NCI-H524 treated with DMSO at 0.1 percent for 48 hours (cell line): ENCODE measurements around the gene AMOTL2.

Experiments used
- DNase-seq: peaks from one replicate; lab custom pipeline; 2025; lab: John Stamatoyannopoulos, UW

The AMOTL2 gene

DNA sequence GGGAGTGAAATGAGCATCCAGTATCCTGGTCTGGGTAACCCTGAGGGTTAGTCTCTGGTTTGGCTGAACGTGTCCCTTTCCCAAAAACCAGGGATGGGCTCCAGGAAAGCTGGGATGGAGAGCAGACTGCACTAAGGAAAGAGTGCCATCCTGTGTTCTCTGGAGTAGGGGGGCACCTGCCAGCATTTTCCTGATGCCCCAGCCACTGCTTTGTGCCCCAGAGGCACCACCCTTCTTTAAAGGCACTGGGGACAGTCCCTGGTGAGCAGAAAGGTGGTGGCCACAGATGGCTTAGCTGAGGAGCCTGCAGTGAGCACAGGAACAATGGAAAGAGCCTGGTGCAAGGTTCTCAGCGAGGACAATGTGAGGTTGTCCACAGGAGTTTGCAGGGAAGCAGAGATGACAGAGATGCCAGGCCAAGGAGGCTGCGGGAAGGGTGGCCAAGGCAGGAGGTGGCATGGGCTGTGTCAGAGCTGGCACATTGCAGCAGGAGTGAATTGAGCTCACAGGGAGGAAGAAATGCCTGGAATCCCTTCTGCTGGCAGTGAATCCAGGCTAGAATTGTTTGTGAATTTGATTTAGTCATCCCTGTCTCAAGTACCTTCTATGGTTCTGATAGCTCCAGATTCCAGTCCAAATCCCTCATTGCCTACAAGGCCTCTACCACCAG is 39.9 kb downstream of the AMOTL2 start:
- no peak for DNase-seq

DNA sequence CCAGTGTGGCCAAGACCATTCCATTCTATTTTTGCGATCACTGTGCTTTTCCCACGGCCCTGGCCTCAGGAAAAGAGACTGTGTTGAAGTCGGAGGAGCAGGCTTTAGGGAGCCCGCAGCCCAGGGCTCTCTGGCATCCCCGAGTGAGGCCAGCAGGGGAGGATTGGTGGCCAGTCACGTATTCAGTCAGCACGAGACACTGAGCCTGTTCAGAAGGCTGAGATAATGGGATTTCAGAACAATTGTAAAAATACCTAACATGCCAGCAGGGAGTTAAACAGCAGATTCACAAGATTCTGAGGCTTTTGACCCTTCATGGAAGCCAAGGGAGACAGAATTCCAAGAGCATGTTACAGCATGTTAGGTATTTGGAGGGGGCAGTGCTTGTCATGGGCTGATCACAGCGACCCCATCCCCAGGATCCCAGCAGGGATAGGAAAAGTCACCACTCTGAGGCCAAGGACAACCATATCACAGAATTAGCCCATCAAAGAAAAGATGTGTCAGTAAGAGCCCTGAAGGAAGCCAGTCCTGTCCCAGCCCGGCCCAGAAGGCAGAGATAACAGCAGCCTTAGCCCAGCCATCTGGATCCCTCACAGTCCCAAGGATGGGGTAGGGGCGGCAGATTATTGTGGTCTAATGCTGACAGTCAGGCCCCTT is 40.6 kb downstream of the AMOTL2 start:
- DNase-seq: no peak

DNA sequence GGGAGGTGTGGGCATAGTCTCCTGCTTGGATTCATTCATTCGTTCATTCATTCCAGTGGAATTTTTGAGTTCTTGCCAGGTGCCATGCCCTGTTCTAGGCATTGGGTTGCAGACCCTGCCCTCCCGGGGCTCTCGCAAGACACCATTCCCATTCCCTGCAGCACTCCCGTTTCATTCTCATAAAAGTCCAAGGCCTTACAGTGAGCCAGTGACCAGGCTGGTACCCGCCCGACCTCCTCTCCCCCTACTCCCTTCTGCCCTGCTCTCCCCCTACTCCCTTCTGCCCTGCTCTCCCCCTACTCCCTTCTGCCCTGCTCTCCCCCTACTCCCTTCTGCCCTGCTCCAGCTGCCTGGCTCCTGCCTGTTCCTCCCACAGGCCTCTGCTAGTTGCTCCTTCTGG is 41.9 kb downstream of the AMOTL2 start:
- DNase-seq: no peak

DNA sequence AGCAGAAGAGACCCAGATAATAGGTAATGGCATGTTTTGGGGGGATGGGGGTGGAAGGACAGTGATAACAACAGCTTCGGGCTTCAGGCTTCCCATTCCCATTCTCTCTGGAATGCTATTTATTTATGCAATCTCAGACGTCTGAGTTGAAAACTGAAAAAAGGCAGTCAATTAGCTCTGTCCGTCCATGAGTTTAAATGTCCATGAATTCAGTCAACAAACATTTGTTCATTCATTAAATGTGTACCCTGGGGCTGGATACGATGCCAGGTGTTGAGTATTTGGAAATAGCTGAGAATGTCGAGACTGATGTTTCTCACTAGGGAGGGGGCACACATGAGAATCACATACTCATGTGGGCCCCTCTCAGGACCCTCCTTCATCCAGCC is 42.4 kb downstream of the AMOTL2 start:
- no peak for DNase-seq

DNA sequence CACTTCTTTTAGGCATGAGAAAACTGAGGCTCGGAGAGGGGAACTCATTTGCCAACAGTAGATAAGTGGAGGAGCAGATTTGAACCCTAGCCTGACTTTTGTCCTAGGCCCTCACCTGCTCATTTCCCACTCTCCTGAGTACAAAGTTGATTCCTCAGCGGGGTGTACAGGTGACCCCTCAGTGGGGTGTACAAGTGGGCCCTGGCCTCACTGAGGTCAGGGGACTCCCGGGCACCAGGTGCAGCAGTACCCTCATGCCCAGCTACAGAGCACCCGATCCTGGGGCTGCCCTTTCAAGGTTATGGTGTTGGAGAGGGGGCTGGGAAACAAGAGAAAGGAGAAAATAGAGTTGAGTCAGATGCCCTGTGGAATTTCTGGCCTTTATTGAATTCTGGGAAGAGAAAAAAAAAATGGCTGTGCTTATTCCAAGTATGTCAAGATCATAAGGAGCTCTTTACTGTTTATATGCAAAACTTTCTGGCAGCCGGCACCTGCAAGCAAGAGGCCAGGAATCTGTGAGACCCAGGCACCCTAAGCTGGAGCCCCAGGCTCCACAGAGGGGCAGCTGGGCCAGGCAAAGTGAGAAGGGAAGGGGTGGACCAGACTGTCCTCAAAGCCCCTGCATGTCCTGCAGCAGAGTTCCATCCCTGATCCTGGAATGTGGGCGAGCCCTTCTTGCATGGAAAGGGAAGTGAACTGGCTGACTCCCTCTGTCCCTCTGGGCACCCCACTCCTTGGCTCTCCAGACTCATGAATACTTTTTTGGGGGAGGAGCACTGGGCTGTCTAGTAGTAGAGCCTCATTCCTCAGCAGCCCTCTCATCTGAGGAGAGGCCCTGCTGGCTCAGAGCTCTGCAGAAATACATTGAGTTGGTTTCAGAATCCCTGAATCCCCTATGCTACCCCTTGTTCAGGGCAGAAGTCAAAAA is 43.1 kb downstream of the AMOTL2 start:
- DNase-seq: no peak

DNA sequence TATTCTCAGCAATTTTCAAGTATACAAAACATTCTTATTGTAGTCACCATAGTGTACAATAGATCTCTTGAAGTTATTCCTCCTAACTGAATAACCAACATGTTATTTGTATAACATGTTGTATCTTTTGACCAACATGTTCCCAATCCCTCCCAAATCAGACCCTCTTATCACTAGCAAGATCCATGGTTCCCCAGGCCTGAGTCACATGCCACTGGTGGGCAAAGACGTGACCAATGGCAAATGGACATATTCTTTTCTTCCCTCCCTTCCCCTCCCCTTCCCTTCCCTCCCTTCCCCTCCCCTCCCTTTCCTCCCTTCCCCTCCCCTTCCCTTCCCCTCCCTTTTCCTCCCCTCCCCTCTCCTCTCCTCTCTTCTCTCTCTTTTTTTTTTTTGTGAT is 45.4 kb downstream of the AMOTL2 start:
- DNase-seq: no peak

DNA sequence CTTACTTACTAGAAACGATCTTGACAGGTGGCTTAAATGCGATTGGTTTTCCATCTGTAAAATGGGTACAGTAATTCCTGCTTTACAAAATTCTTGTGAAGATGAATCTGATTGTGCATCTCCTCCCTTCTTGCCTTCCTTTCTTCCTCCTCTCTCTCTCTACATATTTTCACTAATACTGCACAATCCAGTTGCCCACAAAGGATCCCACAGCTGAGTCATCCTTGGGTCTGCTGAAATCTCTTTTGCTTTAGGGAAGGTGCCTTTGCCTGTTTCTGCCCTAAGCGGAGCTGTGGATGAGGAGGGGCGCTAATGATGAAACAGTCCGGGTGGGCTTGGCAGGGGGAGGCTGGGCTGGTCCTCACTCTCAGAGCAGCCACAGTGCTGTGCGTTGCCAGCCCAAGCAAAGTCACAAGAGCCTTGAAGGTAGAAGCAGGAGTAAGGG is 46.1 kb downstream of the AMOTL2 start:
- no peak for DNase-seq

DNA sequence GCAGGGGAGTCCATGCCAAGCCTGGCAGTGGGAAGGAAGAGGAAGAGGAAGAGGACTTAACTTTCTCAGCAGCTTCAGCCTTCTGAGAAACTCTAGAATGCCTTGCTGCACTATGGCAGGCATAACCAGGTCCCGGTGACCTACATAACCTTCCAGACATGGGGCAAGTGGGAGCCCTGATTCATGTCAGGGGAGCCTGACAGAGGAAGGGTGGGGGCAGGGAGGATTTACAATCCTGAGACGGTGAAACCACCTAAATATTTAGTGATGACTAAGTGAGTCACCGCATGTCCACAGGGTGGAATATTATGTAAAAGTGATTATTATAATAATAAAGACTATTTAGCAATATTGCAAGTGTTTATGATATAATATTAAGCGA is 46.7 kb downstream of the AMOTL2 start:
- no peak for DNase-seq

DNA sequence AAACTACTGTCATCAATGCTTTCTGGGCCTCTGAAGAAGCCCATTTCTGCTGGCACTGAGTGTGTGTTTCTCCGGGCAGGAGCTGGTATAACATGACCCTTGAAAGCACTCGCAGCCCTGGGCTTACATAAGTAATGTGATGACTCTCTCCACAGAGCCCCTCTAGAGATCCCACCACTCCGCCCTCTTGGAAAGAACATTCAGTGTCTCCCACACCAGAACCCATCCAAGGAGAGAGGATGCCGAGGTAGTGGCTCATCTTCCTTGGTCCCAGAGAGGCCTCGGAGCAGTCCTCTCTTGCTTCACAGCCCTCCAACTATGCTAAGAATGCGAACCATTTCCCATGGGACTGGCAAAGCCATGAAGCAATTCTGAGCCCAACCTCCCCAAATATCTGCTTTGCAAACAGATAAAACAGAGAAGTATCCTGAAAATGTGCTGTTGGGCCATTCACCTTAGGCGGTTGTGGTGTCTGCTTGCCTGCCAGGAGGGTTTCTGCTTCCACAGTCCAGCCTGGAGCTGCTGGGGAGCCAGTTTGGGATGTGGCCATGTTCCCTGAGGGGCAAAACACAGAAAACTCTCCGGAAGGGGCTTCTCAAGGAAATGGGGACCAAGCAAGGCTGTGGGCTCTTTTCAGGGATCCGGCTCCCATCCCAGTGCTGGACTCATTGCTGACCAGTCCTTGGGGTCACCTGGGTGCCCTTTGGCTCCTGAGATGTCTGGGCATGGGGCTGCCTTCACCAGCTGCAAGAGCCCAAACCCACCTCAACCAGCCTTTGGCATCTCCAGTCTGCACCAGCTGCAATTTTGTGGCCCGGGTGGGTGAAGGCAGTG is 47.3 kb downstream of the AMOTL2 start:
- no peak for DNase-seq

DNA sequence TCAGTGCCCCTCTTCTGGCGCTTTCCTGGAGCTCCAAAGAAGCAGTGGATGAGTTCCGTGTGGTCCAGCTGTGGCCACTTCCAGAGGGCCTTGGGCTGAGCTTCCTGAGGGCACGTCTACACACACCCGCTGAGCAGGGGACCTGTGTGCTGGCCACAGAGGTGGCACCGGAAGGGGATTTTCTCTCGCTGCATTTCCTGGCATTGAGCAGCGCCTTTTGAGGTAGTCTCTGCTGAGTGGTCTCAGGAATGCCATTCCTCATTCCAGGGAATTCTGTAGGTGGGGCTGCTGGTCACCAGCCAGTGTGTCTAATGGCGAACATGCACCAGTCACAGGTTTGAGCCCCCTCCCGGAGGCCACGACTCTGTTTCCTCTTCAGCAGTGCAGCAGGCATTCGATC is 48.1 kb downstream of the AMOTL2 start:
- DNase-seq: no peak

DNA sequence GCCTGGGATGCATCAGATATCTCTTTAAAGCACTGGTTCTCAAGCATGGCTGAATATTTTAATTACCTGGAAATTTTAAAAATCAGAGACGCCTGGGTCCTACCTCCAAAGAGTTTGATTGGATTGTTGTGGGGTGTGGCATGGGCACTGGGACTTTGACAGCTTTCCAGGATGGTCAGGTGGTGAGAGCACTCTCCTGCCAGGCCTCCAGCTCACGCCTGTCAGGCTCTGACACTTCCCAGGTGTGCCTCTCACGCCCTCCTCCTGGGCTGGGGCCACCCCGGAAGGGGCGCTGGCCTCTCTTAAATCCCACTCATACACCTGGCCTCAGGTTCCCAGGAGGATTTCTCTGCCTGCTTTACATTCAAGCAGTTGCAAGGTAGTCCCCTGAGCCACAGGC is 48.5 kb downstream of the AMOTL2 start:
- DNase-seq: no peak

DNA sequence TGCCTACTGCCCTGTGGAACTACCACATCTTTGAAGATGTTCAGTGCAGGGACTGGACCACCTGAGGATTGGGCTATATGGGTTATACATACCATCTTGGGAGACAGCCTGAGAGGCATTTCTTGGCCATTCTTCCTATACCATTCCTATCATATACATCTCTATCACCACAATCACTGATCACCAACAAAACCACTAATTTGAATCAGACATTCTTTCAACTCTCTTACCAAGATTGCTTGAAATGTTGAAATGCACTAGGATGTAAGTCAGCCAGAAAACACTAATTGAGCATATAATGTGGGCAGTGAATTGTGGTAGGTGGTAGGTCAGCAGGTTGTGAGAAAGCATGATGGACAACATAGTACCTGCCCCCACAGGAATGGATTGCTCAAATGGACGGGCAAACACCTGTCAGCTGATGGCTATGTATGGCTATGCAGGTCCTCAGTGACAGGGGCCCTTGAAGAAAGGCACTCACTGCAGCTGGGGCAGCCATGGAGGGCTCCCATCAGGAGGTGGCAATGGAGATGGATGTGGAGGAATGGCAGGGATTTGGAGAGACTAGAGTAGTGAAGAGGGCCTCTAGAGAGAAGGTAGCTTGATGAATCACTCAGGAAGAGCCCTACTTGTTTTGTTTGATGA is 49.1 kb downstream of the AMOTL2 start:
- no peak for DNase-seq

DNA sequence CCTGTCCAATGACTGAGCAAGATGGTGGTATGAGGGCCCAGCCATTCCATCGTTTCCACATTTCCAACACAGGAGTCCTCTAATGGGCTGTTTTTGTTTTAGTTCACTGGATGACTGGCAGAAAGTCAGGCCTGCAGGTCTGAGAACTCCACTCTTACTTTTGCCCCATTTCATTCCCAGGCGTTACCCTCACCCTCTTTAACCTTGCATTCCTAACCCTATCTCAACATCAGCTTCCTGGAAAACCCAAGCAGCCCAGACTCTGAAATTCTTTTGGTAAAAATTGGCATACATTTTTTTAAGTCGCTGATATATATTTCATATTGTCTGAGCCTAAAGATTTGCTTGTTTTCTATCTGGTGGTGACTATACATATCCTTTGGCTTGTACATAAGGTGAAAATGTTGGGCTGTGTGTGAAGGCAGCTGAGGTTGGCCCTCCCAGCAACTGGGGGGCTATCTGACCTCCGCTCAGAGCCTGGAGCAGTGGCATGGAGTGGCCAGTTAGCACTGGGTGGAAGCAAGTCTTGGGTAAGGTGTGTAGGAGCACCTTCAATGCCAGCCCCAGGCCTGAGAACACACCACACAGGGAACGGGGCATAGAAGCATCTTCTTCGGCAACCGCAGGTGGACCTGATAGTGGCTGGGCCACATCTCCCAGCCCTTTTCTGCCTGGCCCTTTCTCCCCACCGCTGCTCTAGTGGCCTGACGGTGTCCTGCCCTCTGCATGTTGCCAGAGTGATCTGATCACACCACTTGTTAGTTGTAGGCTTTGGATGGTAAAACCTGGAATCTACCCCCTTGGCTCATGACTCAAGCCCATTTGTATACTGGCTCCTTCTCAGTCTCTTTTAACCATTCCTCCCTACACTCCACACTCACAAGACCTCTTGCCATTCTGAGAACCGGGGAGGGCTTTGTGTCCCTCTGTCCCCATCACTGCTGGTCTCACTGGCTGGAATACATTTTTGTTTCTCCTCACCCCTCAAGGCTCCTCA is 50.0 kb downstream of the AMOTL2 start:
- DNase-seq: no peak

DNA sequence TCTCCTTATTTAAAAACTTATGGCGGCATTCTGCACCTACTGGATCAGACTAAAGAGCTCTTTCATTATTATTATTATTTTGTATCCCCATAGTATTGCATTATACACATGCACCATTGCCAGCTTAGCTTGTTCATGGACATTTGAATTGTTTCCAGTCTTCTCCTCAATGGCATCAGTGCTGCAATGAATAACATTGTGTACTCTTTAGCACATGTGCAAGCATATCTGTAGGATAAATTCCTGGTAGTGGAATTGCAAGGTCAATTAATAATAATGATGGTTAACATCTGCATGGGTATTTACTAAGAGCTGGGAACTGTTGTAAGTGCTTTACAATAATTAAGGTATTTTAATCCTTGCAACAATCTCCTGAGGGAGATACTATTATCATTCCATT is 52.0 kb downstream of the AMOTL2 start:
- DNase-seq: no peak

DNA sequence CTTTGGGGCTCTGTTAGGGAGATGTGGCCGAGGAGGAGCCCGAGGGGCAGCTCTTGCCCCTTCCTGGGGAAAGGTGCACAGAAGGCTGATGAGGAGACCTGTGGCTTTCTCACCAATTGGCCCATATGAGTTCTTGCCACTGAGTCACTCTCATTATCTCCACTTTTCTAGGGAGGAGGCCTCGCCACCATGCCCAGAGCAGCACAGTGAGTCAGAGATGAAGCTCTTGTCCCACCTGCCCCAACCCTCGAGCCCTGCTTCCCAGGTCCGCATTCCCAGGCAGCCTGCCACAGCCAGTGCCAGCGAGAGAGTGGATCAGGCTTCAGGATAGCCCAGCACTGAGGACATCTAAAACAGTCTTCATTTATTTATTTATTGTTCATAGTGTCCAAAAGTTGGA is 53.5 kb downstream of the AMOTL2 start:
- no peak for DNase-seq

DNA sequence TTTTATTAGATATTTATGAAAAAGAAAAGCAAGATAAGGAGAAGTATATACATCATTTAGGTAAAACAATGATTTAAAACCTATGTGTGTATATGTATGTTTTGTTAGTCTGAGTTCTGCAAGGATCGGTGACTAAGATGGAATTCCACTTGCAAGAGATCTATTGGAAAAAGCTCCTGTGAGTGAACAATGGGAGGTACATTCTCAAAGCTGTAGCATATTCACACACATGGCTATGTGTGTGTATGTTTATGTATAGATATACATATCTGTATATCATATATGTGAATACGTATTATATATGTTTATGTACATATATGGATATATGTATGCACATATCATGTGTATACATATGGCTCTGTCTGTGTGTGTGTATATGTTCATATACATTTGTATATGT is 54.3 kb downstream of the AMOTL2 start:
- DNase-seq: no peak

DNA sequence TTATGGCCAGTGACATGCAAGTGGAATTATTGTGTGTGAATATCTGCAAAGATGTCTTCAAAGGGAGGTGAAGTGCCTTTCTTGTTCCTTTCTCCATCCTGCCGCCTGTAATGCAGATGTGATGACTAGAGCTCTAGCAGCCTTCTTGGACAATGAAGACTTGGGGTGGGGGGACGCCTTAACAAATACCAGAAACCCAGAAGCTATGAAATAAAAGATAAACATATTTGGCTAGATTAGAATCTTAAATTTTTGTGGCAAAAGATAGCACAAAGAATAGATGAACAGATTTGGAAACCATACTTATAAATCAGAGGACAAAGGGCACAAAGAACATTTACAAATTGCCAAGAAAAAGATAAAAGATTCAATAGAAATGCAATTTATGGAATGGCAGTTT is 56.1 kb downstream of the AMOTL2 start:
- no peak for DNase-seq

DNA sequence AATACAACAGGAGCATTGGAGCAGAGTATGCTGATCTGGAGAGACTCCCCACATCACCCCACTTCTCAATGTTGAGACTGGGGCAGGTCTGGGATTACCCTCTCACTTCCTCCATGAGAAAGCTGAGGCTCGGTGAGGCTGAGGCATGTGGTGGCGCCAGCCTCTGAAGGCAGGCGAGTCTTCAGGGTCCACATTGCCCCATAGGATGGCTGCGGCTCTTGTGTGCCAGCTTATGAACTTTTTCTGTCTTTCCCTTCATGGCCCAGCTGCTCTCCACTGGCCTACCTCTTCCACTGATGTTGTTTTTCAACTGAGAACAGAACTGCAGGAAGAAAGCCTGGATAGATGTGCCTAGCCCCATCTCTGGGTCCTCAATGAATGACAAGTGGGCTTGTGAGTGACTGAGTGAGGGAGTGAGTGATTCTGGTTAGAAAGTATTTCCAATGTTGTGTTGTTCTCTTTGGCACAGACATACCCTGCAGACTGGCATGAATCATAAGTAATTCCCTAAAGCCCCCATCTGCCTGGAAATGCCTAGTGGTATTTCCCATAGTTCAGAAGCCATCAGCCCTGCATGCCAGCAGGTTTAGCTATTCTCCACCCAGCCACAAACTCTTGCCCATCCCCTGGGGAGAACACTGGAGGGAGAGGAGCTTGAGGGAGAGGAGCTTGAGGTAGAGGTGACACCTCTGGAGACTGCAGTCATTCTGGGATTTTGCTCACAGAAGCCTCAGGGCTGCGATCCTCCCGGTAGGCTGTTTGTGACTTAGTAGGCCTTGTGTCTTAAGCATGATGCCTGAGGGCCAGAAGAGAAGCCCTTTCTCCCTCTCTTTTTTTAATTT is 56.9 kb downstream of the AMOTL2 start:
- DNase-seq: no peak
